Measurements from ENCODE around the gene EIF4ENIF1.

DNA sequence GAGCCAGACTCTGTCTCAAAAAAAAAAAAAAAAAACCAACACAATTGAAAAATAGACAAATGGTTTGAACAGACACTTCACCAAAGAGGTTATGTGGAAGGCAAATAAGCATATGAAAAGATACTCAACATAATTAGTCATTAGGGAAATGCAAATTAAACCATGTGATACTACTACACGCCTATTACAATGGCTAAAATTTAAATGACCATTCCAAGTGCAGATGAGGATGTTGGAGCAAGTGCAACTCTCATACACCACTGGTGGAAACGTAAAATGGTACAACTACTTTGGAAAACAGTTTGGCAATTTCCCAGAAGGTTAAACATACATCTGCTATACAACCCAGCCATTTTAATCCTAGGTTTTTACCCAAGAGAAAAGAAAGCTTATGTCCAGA is 24.3 kb downstream of the EIF4ENIF1 start:
- TF ChIP-seq ZNF274 (IDR thresholded peaks at IDR 0.05; ENCODE audit: low read depth, low read length): no peak
- TF ChIP-seq SUZ12 (IDR thresholded peaks at IDR 0.05; ENCODE audit: extremely low read depth, insufficient read depth, insufficient read length): no peak
- no peak for TF ChIP-seq YY1 (IDR thresholded peaks at IDR 0.05; ENCODE audit: insufficient read depth, insufficient read length)

All from NT2/D1 (cell line).